ENCODE results near the gene CDHR2.

DNA sequence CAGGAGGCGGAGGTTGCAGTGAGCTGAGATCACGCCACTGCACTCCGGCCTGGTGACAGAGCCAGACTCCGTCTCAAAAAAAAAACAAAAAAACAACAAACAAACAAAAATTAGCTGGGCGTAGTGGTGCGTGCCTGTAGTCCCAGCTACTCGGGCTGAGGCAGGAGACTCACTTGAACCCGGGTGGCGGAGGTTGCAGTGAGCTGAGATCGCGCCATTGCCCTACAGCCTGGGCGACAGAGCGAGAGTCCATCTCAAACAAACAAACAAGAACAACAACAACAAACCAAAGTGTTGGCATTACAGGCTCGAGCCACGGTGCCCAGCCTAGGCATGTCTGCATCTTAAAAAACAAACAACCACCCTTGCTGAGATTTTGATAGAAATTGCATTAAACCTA is 24.2 kb upstream of the CDHR2 start:
- no peak for TF ChIP-seq EP300 (IDR thresholded peaks at IDR 0.05)
- TF ChIP-seq POLR2A (IDR thresholded peaks at IDR 0.05) = no peak

Measured in suprapubic skin (tissue), 2 donors.